IMR-90 (cell line): Measurements from ENCODE around the gene VWCE. TPM values are rescaled to one million over a fixed set of nuclear protein-coding genes. Genes with fewer than 3 reads are reported as not detected.

ENCODE experiments used
- ATAC-seq: fragments of 200-7000 bp; cut with Tn5 transposase; 2 replicates; pipeline ENCODE4 v1.9.1; 2020; ENCODE audit warnings: low read depth, mild to moderate bottlenecking, moderate library complexity
- BruUV-seq: library from RNA; stranded (reverse); fragments of 400-500 nt; replicated peaks from 2 replicates; lab custom pipeline; 2021; lab: Mats Ljungman, UMichigan
- CTCF ChIA-PET: fragments of 300-600 bp; formaldehyde crosslinking; extraction: SDS; loops from one replicate; lab custom pipeline; 2021; ENCODE audit warnings: antibody characterized with exemption; lab: Yijun Ruan, JAX
- POLR2A ChIA-PET: fragments of 300-600 bp; sonication (Branson Sonifier 250); formaldehyde crosslinking; loops from one replicate; lab custom pipeline; 2022; ENCODE audit warnings: antibody characterized with exemption; ENCODE audit not compliant: unreplicated experiment; lab: Charles Lee
- DNase-seq: peaks from one replicate; pipeline ENCODE4 v3.0.0; 2013
- H2AFZ ChIP-seq: replicated peaks from 2 replicates; pipeline ENCODE3; 2013; ENCODE audit warnings: low read length, mild to moderate bottlenecking; ENCODE audit not compliant: poor library complexity
- H2AK5ac ChIP-seq: 2 replicates; pipeline ENCODE4 v1.6.1; 2013; ENCODE audit warnings: low read depth, low read length, inconsistent platforms
- H2AK9ac ChIP-seq: replicated peaks from 2 replicates; pipeline ENCODE3; 2013; ENCODE audit warnings: mild to moderate bottlenecking, low read depth, low read length, moderate library complexity; ENCODE audit not compliant: poor library complexity
- H2BK120ac ChIP-seq: 2 replicates; pipeline ENCODE4 v1.6.1; 2013; ENCODE audit warnings: low read depth, low read length, inconsistent platforms
- H2BK15ac ChIP-seq: 3 replicates; pipeline ENCODE4 v1.6.1; 2013; ENCODE audit warnings: low read depth, low read length, inconsistent platforms
- H2BK20ac ChIP-seq: 2 replicates; pipeline ENCODE4 v1.6.1; 2013; ENCODE audit warnings: low read depth, mild to moderate bottlenecking, inconsistent platforms, low read length, moderate library complexity
- H2BK5ac ChIP-seq: 2 replicates; pipeline ENCODE4 v1.6.1; 2013; ENCODE audit warnings: mild to moderate bottlenecking, low read depth, low read length, inconsistent platforms; ENCODE audit not compliant: poor library complexity, severe bottlenecking
- H3K14ac ChIP-seq: replicated peaks from 2 replicates; pipeline ENCODE4 v1.6.1; 2013; ENCODE audit warnings: low read depth, low read length, inconsistent platforms
- H3K18ac ChIP-seq: 2 replicates; pipeline ENCODE4 v1.6.1; 2013; ENCODE audit warnings: low read depth, low read length, control low read depth
- H3K23ac ChIP-seq: 2 replicates; pipeline ENCODE4 v1.6.1; 2013; ENCODE audit warnings: low read depth, low read length, inconsistent platforms
- H3K27ac ChIP-seq: 2 replicates; pipeline ENCODE4 v1.5.1; 2013; ENCODE audit warnings: mild to moderate bottlenecking, control low read depth, low read length; ENCODE audit not compliant: insufficient read depth
- H3K27me3 ChIP-seq: 2 replicates; pipeline ENCODE4 v1.6.1; 2013; ENCODE audit warnings: low read length; ENCODE audit not compliant: control insufficient read depth, insufficient read depth
- H3K36me3 ChIP-seq: 2 replicates; pipeline ENCODE4 v1.6.1; 2013; ENCODE audit warnings: low read length, mixed read lengths; ENCODE audit not compliant: control insufficient read depth, insufficient read depth
- H3K4ac ChIP-seq: 2 replicates; pipeline ENCODE4 v1.6.1; 2013; ENCODE audit warnings: low read depth, low read length, inconsistent platforms
- H3K4me1 ChIP-seq: 2 replicates; pipeline ENCODE4 v1.6.1; 2013; ENCODE audit warnings: low read length, mixed read lengths; ENCODE audit not compliant: control insufficient read depth, insufficient read depth
- H3K4me2 ChIP-seq: 2 replicates; pipeline ENCODE4 v1.6.1; 2013; ENCODE audit warnings: low read depth, mild to moderate bottlenecking, control low read depth, low read length, moderate library complexity
- H3K4me3 ChIP-seq: 2 replicates; pipeline ENCODE4 v1.5.1; 2013; ENCODE audit warnings: low read depth, mild to moderate bottlenecking, control low read depth, low read length, moderate library complexity; ENCODE audit not compliant: insufficient read depth
- H3K56ac ChIP-seq: 2 replicates; pipeline ENCODE4 v1.6.1; 2013; ENCODE audit warnings: low read length, inconsistent platforms; ENCODE audit not compliant: insufficient read depth; ENCODE audit errors: extremely low read depth
- H3K79me1 ChIP-seq, 2 experiments: 2 replicates each; pipeline ENCODE4 v1.6.1; 2013; ENCODE audit warnings: low read length in 2 of 2, inconsistent platforms in 1 of 2, low read depth in 1 of 2
- H3K9ac ChIP-seq: 2 replicates; pipeline ENCODE4 v1.6.1; 2013; ENCODE audit warnings: low read depth, low read length, control low read depth
- H3K9me1 ChIP-seq: 2 replicates; pipeline ENCODE4 v1.6.1; 2013; ENCODE audit warnings: low read length, inconsistent platforms; ENCODE audit not compliant: insufficient read depth
- H3K9me3 ChIP-seq: 2 replicates; pipeline ENCODE4 v1.6.1; 2013; ENCODE audit warnings: low read length; ENCODE audit not compliant: control insufficient read depth, insufficient read depth
- H4K20me1 ChIP-seq: 2 replicates; pipeline ENCODE4 v1.6.1; 2013; ENCODE audit warnings: low read length, inconsistent platforms; ENCODE audit not compliant: insufficient read depth
- H4K5ac ChIP-seq: 2 replicates; pipeline ENCODE4 v1.6.1; 2013; ENCODE audit warnings: mild to moderate bottlenecking, low read depth, low read length, control low read depth
- H4K8ac ChIP-seq, 2 experiments: 2 replicates each; pipeline ENCODE4 v1.6.1; 2013; ENCODE audit warnings: low read depth in 2 of 2, low read length in 2 of 2, control low read depth in 1 of 2, inconsistent platforms in 1 of 2
- H4K91ac ChIP-seq: 2 replicates; pipeline ENCODE4 v1.6.1; 2013; ENCODE audit warnings: low read depth, low read length, inconsistent platforms; ENCODE audit not compliant: insufficient read depth
- CEBPB ChIP-seq: IDR thresholded peaks from 2 replicates; pipeline ENCODE4 v1.6.1; 2012; ENCODE audit warnings: low read depth, low read length, improper control_type of control experiment
- CHD1 ChIP-seq: IDR thresholded peaks from 2 replicates; pipeline ENCODE4 v1.6.1; 2012; ENCODE audit warnings: low read depth, low read length, improper control_type of control experiment
- ELK1 ChIP-seq: fragments of 150-350 bp; IDR thresholded peaks from 2 replicates; pipeline ENCODE4 v1.6.1; 2016; ENCODE audit warnings: low read depth, mild to moderate bottlenecking, low read length, moderate library complexity, borderline replicate concordance
- FOS ChIP-seq: fragments of 150-350 bp; IDR thresholded peaks from 2 replicates; pipeline ENCODE4 v1.6.1; 2016; ENCODE audit warnings: low read depth, low read length
- MAFK ChIP-seq: IDR thresholded peaks from 2 replicates; pipeline ENCODE4 v1.6.1; 2012; ENCODE audit warnings: low read depth, low read length, improper control_type of control experiment
- MAZ ChIP-seq: IDR thresholded peaks from 2 replicates; pipeline ENCODE4 v1.6.1; 2012; ENCODE audit warnings: low read depth, mild to moderate bottlenecking, low read length, improper control_type of control experiment, moderate library complexity, borderline replicate concordance
- RAD21 ChIP-seq: IDR thresholded peaks from 2 replicates; pipeline ENCODE4 v1.6.1; 2012; ENCODE audit warnings: low read length, improper control_type of control experiment
- RCOR1 ChIP-seq: IDR thresholded peaks from 2 replicates; pipeline ENCODE4 v1.6.1; 2012; ENCODE audit warnings: mild to moderate bottlenecking, low read length, improper control_type of control experiment; ENCODE audit not compliant: insufficient replicate concordance
- RFX5 ChIP-seq: IDR thresholded peaks from 2 replicates; pipeline ENCODE4 v1.8.0; 2012; ENCODE audit warnings: low read depth, mild to moderate bottlenecking, low read length, moderate library complexity
- WGBS, 2 experiments: methylation state at CpG; one replicate each; pipeline versions ENCODE4 v1.1.5 to v1.1.7; 2013; ENCODE audit warnings: missing lambda C conversion rate in 2 of 2; ENCODE audit not compliant: insufficient read length in 1 of 2; ENCODE audit errors: extremely low coverage in 2 of 2; 5-methylcytosine and 5-hydroxymethylcytosine counted together
- dilution Hi-C: fragments of 300-500 bp; cut with HindIII; formaldehyde crosslinking; loops from one replicate; pipeline ENCODE4 v1.14.3; 2018; ENCODE audit warnings: low sequenced_read_pairs; ENCODE audit not compliant: unreplicated experiment
- in situ Hi-C: fragments of 300-500 bp; cut with MboI; formaldehyde crosslinking; loops from 3 replicates; pipeline ENCODE4 v1.14.3; 2019; ENCODE audit warnings: low sequenced_read_pairs, inconsistent platforms, mixed read lengths
- intact Hi-C: fragments of 100-400 bp; cut with micrococcal nuclease; formaldehyde crosslinking; loops from 2 replicates; pipeline ENCODE4 v1.10.0; 2022
- polyA plus RNA-seq, 3 experiments: library from polyadenylated mRNA; depleted of rRNA; stranded (reverse); fragments of >200 nt; gene quantifications; 2 replicates each; pipeline ENCODE4 v1.2.3, GENCODE V29; 2012; ENCODE audit warnings: low replicate concordance in 1 of 3
- total RNA-seq: library from RNA; depleted of rRNA; stranded (reverse); fragments of >200 nt; gene quantifications from 2 replicates; pipeline ENCODE4 v1.2.3, GENCODE V29; 2012

The VWCE gene
- total and polyA plus RNA-seq, 2 of the 4 experiments (the other 2 are of a cell fraction), result under 0.01 to 1.1 TPM

DNA sequence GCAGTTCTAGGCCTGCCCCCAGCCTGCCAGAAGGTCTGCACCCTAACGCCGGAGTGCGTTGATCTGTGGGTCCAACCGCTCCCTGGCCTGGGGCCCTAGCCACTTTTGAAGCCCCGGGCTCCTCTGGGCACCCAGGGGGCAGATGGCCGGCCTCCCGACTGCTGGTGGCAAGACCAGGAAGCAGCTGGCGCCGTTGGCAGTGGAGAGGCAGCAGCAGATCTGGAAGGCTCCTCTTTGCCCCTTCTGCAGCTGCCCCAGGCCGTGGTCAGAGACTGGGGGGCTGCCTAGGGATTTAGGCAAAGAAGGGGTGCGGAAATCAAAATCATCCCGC lies 445 bp upstream of the VWCE start:
- H3K79me1 ChIP-seq, result peaks cover 0 to 14% of the 10 kb centered on the region in 2 experiments; a peak in 2 of 4 replicates

More for the DNA sequence above, 445 bp upstream of the VWCE start:
- intact Hi-C loops, result no loop called here
- Histone ChIP-seq H4K20me1 (peaks cover 13% of the 10 kb centered on the region; the same call in 1 of the 2 replicates), H2AK5ac (peak overlapping the region; percentile 51; the same call in 1 of the 2 replicates), H3K23ac (peak overlapping the region; percentile 40; the same call in 1 of the 2 replicates), H4K8ac (no peak overlapping the region; a peak in 1 of 4 replicates), H3K14ac (no peak overlapping the region), H3K27me3 (peaks cover 2% of the 10 kb centered on the region; the same call in 1 of the 2 replicates), H2AFZ (peak overlapping the region; percentile 92), H2BK20ac (no peak overlapping the region), H2BK5ac (no peak overlapping the region), H3K4ac (peak overlapping the region; percentile 36; the same call in 1 of the 2 replicates), H3K9me3 (no peaks in the 10 kb centered on the region), H3K4me1 (peaks cover 16% of the 10 kb centered on the region), H3K18ac (no peak overlapping the region), H3K4me2 (peak overlapping the region; percentile 96; the same call in 1 of the 2 replicates), H3K4me3 (no peak overlapping the region), H3K9ac (no peak overlapping the region), H3K9me1 (peaks cover 18% of the 10 kb centered on the region), H2AK9ac (no peak overlapping the region), H3K56ac (no peak overlapping the region), H4K5ac (no peak overlapping the region; the same call in 1 of the 2 replicates), H2BK120ac (no peak overlapping the region), H3K36me3 (peaks cover 18% of the 10 kb centered on the region), H4K91ac (0 out of 2 replicates have a peak overlapping the region, but pooled peaks have one; percentile 39), H2BK15ac (no peak overlapping the region), H3K27ac (no peak overlapping the region)
- ATAC-seq (no peak), DNase-seq (no peak)
- TF ChIP-seq CEBPB (no peak), RFX5 (no peak), RAD21 (no peak), MAFK (no peak), FOS (no peak), MAZ (no peak), ELK1 (no peak), RCOR1 (no peak), CHD1 (no peak)
- dilution Hi-C loops, result no loop called here
- CTCF ChIA-PET, result interaction anchor here (2.7 kb wide), 1 partner anchor 41 kb away, joined by 7 read pairs; no protein-coding TSS in a partner anchor
- WGBS, 2 experiments, result 56% methylated on average over 5 of the region's 12 CpGs; no CpG with 5 or more reads in 1 of the 2 experiments
- BruUV-seq, result no TSS peak
- POLR2A ChIA-PET, result no interaction called here
- in situ Hi-C loops, result no loop called here
